ENCODE results near the gene KPNA1. TPM values are rescaled to one million over a fixed set of nuclear protein-coding genes. Genes with fewer than 3 reads are reported as not detected.

The KPNA1 gene
- total and polyA plus RNA-seq, 2 of the 13 experiments (the other 11 are each of a cell fraction or from before 2014, with no cell fraction given): 15.4 to 30.0 TPM

GRCh38 chr3:122415762-122416654, 98.7 kb downstream of the KPNA1 start, which contains the start of gene WDR5B (continued):
- TF ChIP-seq SNAPC4 (CRISPR knock-in tag; IDR thresholded peaks at IDR 0.05): 0 out of 2 replicates have a peak, but pooled peaks have one; percentile 58
- no peak for TF ChIP-seq KLF6 (CRISPR knock-in tag; IDR thresholded peaks at IDR 0.05)
- TF ChIP-seq ZNF335 (CRISPR knock-in tag; IDR thresholded peaks at IDR 0.05): peak; percentile 57; the same call in 1 of the 2 replicates
- TF ChIP-seq IRF9 (CRISPR knock-in tag; IDR thresholded peaks at IDR 0.05; ENCODE audit: borderline replicate concordance): peak; percentile 45; the same call in 1 of the 2 replicates
- 0 out of 2 replicates have a peak, but pooled peaks have one; percentile 80 for TF ChIP-seq NKX3-1 (CRISPR knock-in tag; IDR thresholded peaks at IDR 0.05)
- peak; percentile 32; the same call in 1 of the 2 replicates for TF ChIP-seq ZNF674 (CRISPR knock-in tag; IDR thresholded peaks at IDR 0.05; ENCODE audit: low read depth)
- TF ChIP-seq ZFX (CRISPR knock-in tag; IDR thresholded peaks at IDR 0.05; ENCODE audit: low read depth): peak; percentile 95
- TF ChIP-seq ZNF580 (CRISPR knock-in tag; IDR thresholded peaks at IDR 0.05; ENCODE audit: borderline replicate concordance, low read depth): peak; percentile 75; the same call in 1 of the 2 replicates
- peak; percentile 38; the same call in 1 of the 2 replicates for TF ChIP-seq ELF3 (CRISPR knock-in tag; IDR thresholded peaks at IDR 0.05)
- TF ChIP-seq ZFP90 (CRISPR knock-in tag; IDR thresholded peaks at IDR 0.05; ENCODE audit: borderline replicate concordance): peak; percentile 91; the same call in 1 of the 2 replicates
- peak; percentile 88 for TF ChIP-seq GMEB1 (CRISPR knock-in tag; IDR thresholded peaks at IDR 0.05; ENCODE audit: borderline replicate concordance)
- TF ChIP-seq PITX1 (CRISPR knock-in tag; IDR thresholded peaks at IDR 0.05): peak; percentile 24; the same call in 1 of the 2 replicates
- peak; percentile 64 for TF ChIP-seq HDAC1 (CRISPR knock-in tag; IDR thresholded peaks at IDR 0.05)
- TF ChIP-seq ZNF687 (CRISPR knock-in tag; IDR thresholded peaks at IDR 0.05): peak; percentile 82

Data from HepG2 (cell line).